ENCODE results near the gene PPIE. TPM values are rescaled to one million over a fixed set of nuclear protein-coding genes. Genes with fewer than 3 reads are reported as not detected.

The PPIE gene
- total and polyA plus RNA-seq, 2 of the 8 experiments (the other 6 are each of a cell fraction or from before 2014, with no cell fraction given), result 38.9 to 56.1 TPM

DNA sequence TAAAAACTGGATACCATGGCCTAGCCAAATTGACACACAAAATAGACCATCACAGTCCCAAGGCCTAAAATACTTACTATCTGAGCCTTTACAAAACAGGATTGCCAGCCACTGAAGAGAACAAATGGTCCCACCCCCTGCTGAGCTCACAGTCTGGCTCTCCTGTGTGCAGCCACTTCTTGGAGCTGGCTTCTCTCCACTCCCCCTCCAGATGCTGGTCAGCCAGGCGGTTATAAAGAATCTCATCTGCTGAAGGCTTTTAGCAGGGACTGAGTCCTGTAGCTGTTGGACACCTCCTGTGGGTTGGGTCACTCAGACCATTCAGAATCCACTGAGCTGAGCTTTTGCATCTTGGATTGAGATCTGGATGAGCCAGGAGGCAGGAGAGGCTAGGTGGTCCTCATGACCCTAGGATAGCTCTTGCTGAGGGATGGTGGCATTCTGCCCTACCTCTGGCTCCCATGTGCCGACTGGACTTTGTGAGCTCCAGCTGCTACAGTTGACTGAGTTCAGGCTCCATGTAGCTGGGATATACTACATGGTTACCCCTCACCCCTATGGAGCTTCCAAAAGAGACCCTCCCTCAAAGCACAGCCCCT lies 16.3 kb downstream of the PPIE start (continued):
- TF ChIP-seq JUND (IDR thresholded peaks at IDR 0.05; ENCODE audit: low read length), result no peak
